Hepatocyte (in vitro differentiated cells): ENCODE data around the gene ING5. TPM values are rescaled to one million over a fixed set of nuclear protein-coding genes. Genes with fewer than 3 reads are reported as not detected.

Experiments used
- DNase-seq: peaks from one replicate; pipeline ENCODE4 v3.0.0-alpha.2; 2016; ENCODE audit warnings: low spot score
- H2AFZ ChIP-seq: fragments of 200-600 bp; sonication (generic); 2 replicates; pipeline ENCODE4 v1.6.0; 2016; ENCODE audit warnings: antibody characterized with exemption, mild to moderate bottlenecking
- H3K27ac ChIP-seq: fragments of 200-600 bp; sonication (generic); 2 replicates; pipeline ENCODE4 v1.5.1; 2016; ENCODE audit warnings: mild to moderate bottlenecking
- H3K27me3 ChIP-seq: fragments of 200-600 bp; sonication (generic); 2 replicates; pipeline ENCODE4 v1.6.1; 2016
- H3K36me3 ChIP-seq: fragments of 200-600 bp; sonication (generic); replicated peaks from 2 replicates; pipeline ENCODE4 v1.5.1; 2016; ENCODE audit warnings: low read depth; ENCODE audit not compliant: insufficient read depth
- H3K4me1 ChIP-seq: fragments of 200-600 bp; sonication (generic); 2 replicates; pipeline ENCODE4 v1.5.1; 2016; ENCODE audit warnings: mild to moderate bottlenecking, moderate library complexity; ENCODE audit not compliant: insufficient read depth
- H3K4me2 ChIP-seq: fragments of 200-600 bp; sonication (generic); 2 replicates; pipeline ENCODE4 v1.6.0; 2016
- H3K4me3 ChIP-seq: fragments of 200-600 bp; sonication (generic); 2 replicates; pipeline ENCODE4 v1.5.1; 2016; ENCODE audit warnings: mild to moderate bottlenecking
- H3K79me2 ChIP-seq: fragments of 200-600 bp; sonication (generic); 2 replicates; pipeline ENCODE4 v1.6.0; 2017; ENCODE audit warnings: mild to moderate bottlenecking
- H3K9me2 ChIP-seq: fragments of 200-600 bp; sonication (generic); replicated peaks from 2 replicates; pipeline ENCODE4 v1.6.0; 2017; ENCODE audit warnings: mild to moderate bottlenecking; ENCODE audit not compliant: insufficient read depth
- H3K9me3 ChIP-seq: fragments of 200-600 bp; sonication (generic); 2 replicates; pipeline ENCODE4 v1.5.1; 2016; ENCODE audit warnings: low read depth, mild to moderate bottlenecking
- H4K20me1 ChIP-seq: fragments of 200-600 bp; sonication (generic); 2 replicates; pipeline ENCODE4 v1.6.0; 2016; ENCODE audit warnings: mild to moderate bottlenecking; ENCODE audit not compliant: insufficient read depth, poor library complexity, severe bottlenecking
- CTCF ChIP-seq: fragments of 200-600 bp; sonication (generic); IDR thresholded peaks from 2 replicates; pipeline ENCODE4 v1.5.1; 2016; ENCODE audit warnings: antibody characterized with exemption, mild to moderate bottlenecking; ENCODE audit not compliant: poor library complexity
- EZH2 ChIP-seq: fragments of 200-600 bp; sonication (generic); IDR thresholded peaks from 2 replicates; pipeline ENCODE4 v1.6.1; 2016; ENCODE audit warnings: antibody characterized with exemption, mild to moderate bottlenecking, borderline replicate concordance
- EZH2phosphoT487 ChIP-seq: fragments of 200-600 bp; sonication (generic); IDR thresholded peaks from one replicate; pipeline ENCODE4 v1.6.1; 2018; ENCODE audit warnings: antibody characterized with exemption, mild to moderate bottlenecking, low read depth, moderate library complexity; ENCODE audit not compliant: unreplicated experiment, severe bottlenecking
- WGBS: methylation state at CpG from one replicate; pipeline ENCODE4 v1.1.6; 2016; ENCODE audit warnings: low lambda C conversion rate; ENCODE audit errors: missing lambda C conversion rate; 5-methylcytosine and 5-hydroxymethylcytosine counted together
- polyA plus RNA-seq: library from polyadenylated mRNA; unstranded; fragments of >200 nt; fragmentation: Nextera tagmentation; extraction: Ambion mirVana; gene quantifications from 2 replicates; pipeline ENCODE4 v1.2.1, GENCODE V29; 2016
- total RNA-seq: library from RNA; depleted of rRNA; stranded (reverse); fragments of >200 nt; gene quantifications from 2 replicates; pipeline ENCODE4 v1.2.3, GENCODE V29; 2014

Gene ING5
- total and polyA plus RNA-seq, 2 experiments from 2014 or later, result 27.6 to 33.4 TPM

- TF ChIP-seq EZH2phosphoT487 (no peak), EZH2 (no peak), CTCF (no peak)
- Histone ChIP-seq H3K9me3 (no peaks in the 10 kb centered on the region), H3K9me2 (no peaks in the 10 kb centered on the region), H3K4me1 (peaks cover 15% of the 10 kb centered on the region), H3K79me2 (no peaks in the 10 kb centered on the region), H3K4me3 (no peak overlapping the region), H4K20me1 (no peaks in the 10 kb centered on the region), H2AFZ (no peak overlapping the region), H3K4me2 (no peak overlapping the region), H3K36me3 (no peaks in the 10 kb centered on the region), H3K27ac (no peak overlapping the region), H3K27me3 (no peaks in the 10 kb centered on the region)
- 85% methylated on average over 34 of the region's 34 CpGs for WGBS
- DNase-seq, result no peak
These were observed 73.7 kb downstream of the ING5 start for GRCh38 chr2:241775223-241776177.

GRCh38 chr2:241776336-241777169 lies 74.7 kb downstream of the ING5 start, which contains the start of gene GAL3ST2:
Gene GAL3ST2, plus strand, starts transcription at chr2:241776822. Its CDS starts 134 bp downstream, at chr2:241776956.
- H3K27me3 ChIP-seq, result no peaks in the 10 kb centered on the region
- TF ChIP-seq EZH2phosphoT487, result no peak
- no peak for TF ChIP-seq EZH2
- H3K4me1 ChIP-seq, result peaks cover 5% of the 10 kb centered on the region
- DNase-seq, result no peak
- no peak within 1 kb of the TSS for H3K4me2 ChIP-seq
- H3K79me2 ChIP-seq, result no peaks in the 10 kb centered on the region
- WGBS, result 88% methylated on average over 23 of the region's 27 CpGs
- no peaks in the 10 kb centered on the region for H3K36me3 ChIP-seq
- peaks cover 8% of the 10 kb centered on the region for H3K9me3 ChIP-seq
- H3K4me3 ChIP-seq, result no peak within 1 kb of the TSS
- H2AFZ ChIP-seq, result no peak within 1 kb of the TSS
- no peaks in the 10 kb centered on the region for H3K9me2 ChIP-seq
- no peaks in the 10 kb centered on the region for H4K20me1 ChIP-seq
- H3K27ac ChIP-seq, result no peak within 1 kb of the TSS

GRCh38 chr2:241777170-241777685 lies 75.4 kb downstream of the ING5 start:
- H3K9me2 ChIP-seq, result no peaks in the 10 kb centered on the region
- TF ChIP-seq CTCF, result no peak
- TF ChIP-seq EZH2, result no peak
- TF ChIP-seq EZH2phosphoT487, result no peak
- H3K4me2 ChIP-seq, result no peak overlapping the region
- H3K79me2 ChIP-seq, result no peaks in the 10 kb centered on the region
- no peaks in the 10 kb centered on the region for H3K4me1 ChIP-seq
- H3K27me3 ChIP-seq, result no peaks in the 10 kb centered on the region
- H3K36me3 ChIP-seq, result no peaks in the 10 kb centered on the region
- H2AFZ ChIP-seq, result no peak overlapping the region
- H4K20me1 ChIP-seq, result no peaks in the 10 kb centered on the region
- 87% methylated on average over 21 of the region's 22 CpGs for WGBS
- no peak overlapping the region for H3K4me3 ChIP-seq
- no peak for DNase-seq
- peaks cover 8% of the 10 kb centered on the region for H3K9me3 ChIP-seq
- H3K27ac ChIP-seq, result no peak overlapping the region
